ENCODE results near the gene HORMAD2.

DNA sequence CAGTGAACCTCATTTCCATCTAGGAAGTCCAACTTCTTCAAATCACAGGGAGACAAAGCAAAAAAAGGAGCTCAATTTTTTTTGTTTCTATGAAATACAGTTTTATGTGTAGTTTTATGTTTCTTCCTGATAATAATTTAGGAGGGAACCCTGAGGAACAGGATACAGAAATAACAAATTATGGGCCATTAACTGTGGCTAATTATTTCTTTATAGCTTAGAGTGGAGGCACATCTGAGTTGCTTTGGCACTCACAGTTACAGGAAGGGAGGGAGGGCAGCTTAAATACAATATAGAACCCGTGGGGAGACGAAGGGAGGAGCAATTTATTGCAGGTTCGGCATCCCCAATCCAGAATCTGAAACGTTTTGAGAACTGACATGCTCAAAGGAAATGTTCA is 37.1 kb upstream of the HORMAD2 start:
- TF ChIP-seq, protein P1, sequence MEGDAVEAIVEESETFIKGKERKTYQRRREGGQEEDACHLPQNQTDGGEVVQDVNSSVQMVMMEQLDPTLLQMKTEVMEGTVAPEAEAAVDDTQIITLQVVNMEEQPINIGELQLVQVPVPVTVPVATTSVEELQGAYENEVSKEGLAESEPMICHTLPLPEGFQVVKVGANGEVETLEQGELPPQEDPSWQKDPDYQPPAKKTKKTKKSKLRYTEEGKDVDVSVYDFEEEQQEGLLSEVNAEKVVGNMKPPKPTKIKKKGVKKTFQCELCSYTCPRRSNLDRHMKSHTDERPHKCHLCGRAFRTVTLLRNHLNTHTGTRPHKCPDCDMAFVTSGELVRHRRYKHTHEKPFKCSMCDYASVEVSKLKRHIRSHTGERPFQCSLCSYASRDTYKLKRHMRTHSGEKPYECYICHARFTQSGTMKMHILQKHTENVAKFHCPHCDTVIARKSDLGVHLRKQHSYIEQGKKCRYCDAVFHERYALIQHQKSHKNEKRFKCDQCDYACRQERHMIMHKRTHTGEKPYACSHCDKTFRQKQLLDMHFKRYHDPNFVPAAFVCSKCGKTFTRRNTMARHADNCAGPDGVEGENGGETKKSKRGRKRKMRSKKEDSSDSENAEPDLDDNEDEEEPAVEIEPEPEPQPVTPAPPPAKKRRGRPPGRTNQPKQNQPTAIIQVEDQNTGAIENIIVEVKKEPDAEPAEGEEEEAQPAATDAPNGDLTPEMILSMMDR (IDR thresholded peaks at IDR 0.05) = no peak
- TF ChIP-seq GTF2I (CRISPR knock-in tag; conservative IDR thresholded peaks at IDR 0.05) = no peak
- TF ChIP-seq, protein P2, sequence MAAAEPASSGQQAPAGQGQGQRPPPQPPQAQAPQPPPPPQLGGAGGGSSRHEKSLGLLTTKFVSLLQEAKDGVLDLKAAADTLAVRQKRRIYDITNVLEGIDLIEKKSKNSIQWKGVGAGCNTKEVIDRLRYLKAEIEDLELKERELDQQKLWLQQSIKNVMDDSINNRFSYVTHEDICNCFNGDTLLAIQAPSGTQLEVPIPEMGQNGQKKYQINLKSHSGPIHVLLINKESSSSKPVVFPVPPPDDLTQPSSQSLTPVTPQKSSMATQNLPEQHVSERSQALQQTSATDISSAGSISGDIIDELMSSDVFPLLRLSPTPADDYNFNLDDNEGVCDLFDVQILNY (CRISPR knock-in tag; IDR thresholded peaks at IDR 0.05) = no peak
- no peak for TF ChIP-seq CREB1 (CRISPR knock-in tag; IDR thresholded peaks at IDR 0.05)
- TF ChIP-seq NR3C1 (CRISPR knock-in tag; conservative IDR thresholded peaks at IDR 0.05; ENCODE audit: low read depth) = no peak
- TF ChIP-seq, protein P3, sequence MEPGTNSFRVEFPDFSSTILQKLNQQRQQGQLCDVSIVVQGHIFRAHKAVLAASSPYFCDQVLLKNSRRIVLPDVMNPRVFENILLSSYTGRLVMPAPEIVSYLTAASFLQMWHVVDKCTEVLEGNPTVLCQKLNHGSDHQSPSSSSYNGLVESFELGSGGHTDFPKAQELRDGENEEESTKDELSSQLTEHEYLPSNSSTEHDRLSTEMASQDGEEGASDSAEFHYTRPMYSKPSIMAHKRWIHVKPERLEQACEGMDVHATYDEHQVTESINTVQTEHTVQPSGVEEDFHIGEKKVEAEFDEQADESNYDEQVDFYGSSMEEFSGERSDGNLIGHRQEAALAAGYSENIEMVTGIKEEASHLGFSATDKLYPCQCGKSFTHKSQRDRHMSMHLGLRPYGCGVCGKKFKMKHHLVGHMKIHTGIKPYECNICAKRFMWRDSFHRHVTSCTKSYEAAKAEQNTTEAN (CRISPR knock-in tag; IDR thresholded peaks at IDR 0.05) = no peak
- no peak for TF ChIP-seq NFE2L1 (CRISPR knock-in tag; IDR thresholded peaks at IDR 0.05)
- no peak for TF ChIP-seq SP1 (CRISPR knock-in tag; conservative IDR thresholded peaks at IDR 0.05)
- no peak for TF ChIP-seq JUN (CRISPR knock-in tag; IDR thresholded peaks at IDR 0.05)
- TF ChIP-seq RELA (CRISPR knock-in tag; IDR thresholded peaks at IDR 0.05; ENCODE audit: borderline replicate concordance) = no peak
- TF ChIP-seq, protein P4, sequence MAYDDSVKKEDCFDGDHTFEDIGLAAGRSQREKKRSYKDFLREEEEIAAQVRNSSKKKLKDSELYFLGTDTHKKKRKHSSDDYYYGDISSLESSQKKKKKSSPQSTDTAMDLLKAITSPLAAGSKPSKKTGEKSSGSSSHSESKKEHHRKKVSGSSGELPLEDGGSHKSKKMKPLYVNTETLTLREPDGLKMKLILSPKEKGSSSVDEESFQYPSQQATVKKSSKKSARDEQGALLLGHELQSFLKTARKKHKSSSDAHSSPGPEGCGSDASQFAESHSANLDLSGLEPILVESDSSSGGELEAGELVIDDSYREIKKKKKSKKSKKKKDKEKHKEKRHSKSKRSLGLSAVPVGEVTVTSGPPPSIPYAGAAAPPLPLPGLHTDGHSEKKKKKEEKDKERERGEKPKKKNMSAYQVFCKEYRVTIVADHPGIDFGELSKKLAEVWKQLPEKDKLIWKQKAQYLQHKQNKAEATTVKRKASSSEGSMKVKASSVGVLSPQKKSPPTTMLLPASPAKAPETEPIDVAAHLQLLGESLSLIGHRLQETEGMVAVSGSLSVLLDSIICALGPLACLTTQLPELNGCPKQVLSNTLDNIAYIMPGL (CRISPR knock-in tag; IDR thresholded peaks at IDR 0.05) = no peak
- no peak for TF ChIP-seq GABPB1 (CRISPR knock-in tag; IDR thresholded peaks at IDR 0.05)
- TF ChIP-seq JAZF1 (CRISPR knock-in tag; IDR thresholded peaks at IDR 0.05) = no peak
